ENCODE results near the gene CENPM. TPM values are rescaled to one million over a fixed set of nuclear protein-coding genes. Genes with fewer than 3 reads are reported as not detected.

CENPM gene
- total and polyA plus RNA-seq, 2 donors (not counting 3 experiments of a cell fraction or from before 2014, with no cell fraction given): 34.5 to 37.4 TPM

DNA sequence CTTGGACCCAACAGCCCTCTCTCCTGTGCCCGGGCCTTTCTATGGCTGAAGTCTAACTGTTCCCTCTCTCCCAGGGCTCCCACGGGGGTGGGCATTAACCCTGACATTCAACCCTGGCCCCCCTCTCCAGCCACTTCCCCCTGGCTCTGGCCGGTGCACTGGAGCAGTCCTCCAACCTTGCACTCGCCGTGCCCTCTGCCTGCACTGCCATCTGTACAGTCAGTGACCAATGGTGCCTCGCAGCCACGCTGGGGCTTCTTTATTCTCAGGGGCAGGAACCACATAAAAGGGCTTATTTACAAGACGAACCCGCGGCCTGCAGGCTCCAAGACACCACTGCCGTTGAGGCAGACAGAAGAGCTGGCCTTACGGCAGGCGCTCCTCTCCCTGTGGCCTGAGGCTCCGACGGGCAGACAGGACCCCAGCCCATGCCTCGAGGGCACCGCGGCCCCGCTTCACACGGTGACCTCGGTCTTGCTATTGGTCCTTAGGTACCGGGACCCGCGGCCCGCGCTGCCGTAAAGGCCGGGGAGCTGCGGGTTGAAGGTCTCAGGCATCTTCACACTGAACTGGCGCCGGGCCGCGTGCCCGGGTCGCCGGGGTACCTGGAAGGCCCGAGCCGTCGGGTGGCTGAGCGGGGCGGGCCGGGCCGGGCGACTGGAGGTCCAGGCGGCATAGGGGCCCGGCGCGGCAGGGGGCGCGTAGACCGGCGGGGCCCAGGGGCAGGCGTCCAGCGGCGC lies 37.5 kb downstream of the CENPM start:
- TF ChIP-seq POLR2A (IDR thresholded peaks at IDR 0.05; ENCODE audit: low read depth, low read length): no peak
- H4K20me1 ChIP-seq (replicated peaks; ENCODE audit: control insufficient read depth, extremely low read depth, insufficient read depth, low read length): no peaks in the 10 kb centered on the region
- H3K9me1 ChIP-seq (replicated peaks; ENCODE audit: control insufficient read depth, extremely low read depth, insufficient read depth, low read length): no peaks in the 10 kb centered on the region
- ChIA-PET POLR2A (no interaction called here), CTCF (interaction anchor here (1.5 to 4.5 kb wide), 2 partner anchors 16 to 31 kb away, joined by 5 to 28 read pairs; partner anchors contain the start of gene TNFRSF13C)
- no peak overlapping the region for H3K9ac ChIP-seq (replicated peaks; ENCODE audit: extremely low read depth, insufficient read depth, low read length)
- H3K4me1 ChIP-seq (ENCODE audit: control insufficient read depth, extremely low read depth, insufficient read depth, low read length): peaks cover 6% of the 10 kb centered on the region
- no peak overlapping the region for H3K27ac ChIP-seq (ENCODE audit: insufficient read depth, low read depth, low read length)
- dilution Hi-C loops (cut with MboI; ENCODE audit: extremely low pct_ligation_motif_present, low sequenced_read_pairs) (no loop called here), intact Hi-C loops (cut with micrococcal nuclease) (no loop called here)
- H3K4me2 ChIP-seq (ENCODE audit: insufficient read depth, low read length): no peak overlapping the region
- FAIRE-seq: no peak
- H3K36me3 ChIP-seq (ENCODE audit: control insufficient read depth in 2 of 2, extremely low read depth in 1 of 2, insufficient read depth in 2 of 2, low read length in 2 of 2): peaks cover 4 to 5% of the 10 kb centered on the region in 2 experiments
- no TSS peak for BruUV-seq (replicated peaks)
- H3K27me3 ChIP-seq (ENCODE audit: control insufficient read depth in 2 of 2, insufficient read depth in 2 of 2, low read length in 2 of 2): peaks cover 29 to 48% of the 10 kb centered on the region in 2 experiments
- H3K4me3 ChIP-seq (replicated peaks in 1 of 3; ENCODE audit: insufficient read depth in 1 of 3, low read depth in 1 of 3, low read length in 3 of 3): no peak overlapping the region
- no peak overlapping the region for H2AFZ ChIP-seq (ENCODE audit: low read depth, low read length)
- DNase-seq (ENCODE audit: low read depth, low spot score): no peak
- H3K79me2 ChIP-seq (ENCODE audit: control insufficient read depth, insufficient read depth, low read length): no peaks in the 10 kb centered on the region
- H3K9me3 ChIP-seq (replicated peaks; ENCODE audit: control insufficient read depth, insufficient read depth, low read length): no peaks in the 10 kb centered on the region

GRCh38 chr22:41908411-41909309 lies 38.3 kb downstream of the CENPM start:
- Histone ChIP-seq H3K9me1 (replicated peaks; ENCODE audit: control insufficient read depth, extremely low read depth, insufficient read depth, low read length) (no peaks in the 10 kb centered on the region), H3K4me1 (ENCODE audit: control insufficient read depth, extremely low read depth, insufficient read depth, low read length) (peaks cover 6% of the 10 kb centered on the region), H3K4me2 (ENCODE audit: insufficient read depth, low read length) (no peak overlapping the region), H3K9ac (replicated peaks; ENCODE audit: extremely low read depth, insufficient read depth, low read length) (no peak overlapping the region), H3K4me3 (replicated peaks in 1 of 3; ENCODE audit: insufficient read depth in 1 of 3, low read depth in 1 of 3, low read length in 3 of 3) (no peak overlapping the region), H3K9me3 (replicated peaks; ENCODE audit: control insufficient read depth, insufficient read depth, low read length) (no peaks in the 10 kb centered on the region), H2AFZ (ENCODE audit: low read depth, low read length) (no peak overlapping the region), H4K20me1 (replicated peaks; ENCODE audit: control insufficient read depth, extremely low read depth, insufficient read depth, low read length) (no peaks in the 10 kb centered on the region), H3K27ac (ENCODE audit: insufficient read depth, low read depth, low read length) (no peak overlapping the region), H3K79me2 (ENCODE audit: control insufficient read depth, insufficient read depth, low read length) (no peaks in the 10 kb centered on the region), H3K27me3 (ENCODE audit: control insufficient read depth in 2 of 2, insufficient read depth in 2 of 2, low read length in 2 of 2) (peaks cover 29 to 41% of the 10 kb centered on the region in 2 experiments), H3K36me3 (ENCODE audit: control insufficient read depth in 2 of 2, extremely low read depth in 1 of 2, insufficient read depth in 2 of 2, low read length in 2 of 2) (peaks cover 7 to 12% of the 10 kb centered on the region in 2 experiments)
- TF ChIP-seq CTCF (IDR thresholded peaks at IDR 0.05; ENCODE audit: extremely low read depth in 1 of 2, insufficient read depth in 1 of 2, low read depth in 1 of 2, low read length in 2 of 2) (no peak), MYC (IDR thresholded peaks at IDR 0.05; ENCODE audit: low read depth, low read length) (no peak)
- DNase-seq (ENCODE audit: low read depth, low spot score) (no peak), FAIRE-seq (no peak)
- POLR2A ChIA-PET: no interaction called here
- BruUV-seq (replicated peaks): no TSS peak
- intact Hi-C loops (cut with micrococcal nuclease) (no loop called here), dilution Hi-C loops (cut with MboI; ENCODE audit: extremely low pct_ligation_motif_present, low sequenced_read_pairs) (no loop called here)
- CTCF ChIA-PET: interaction anchor here (1.1 to 4.5 kb wide), 6 partner anchors 17 to 212 kb away, joined by 3 to 28 read pairs (median 9); partner anchors contain the start of gene TNFRSF13C
